GM23338 (cell line): ENCODE data around the gene JAK2. TPM values are rescaled to one million over a fixed set of nuclear protein-coding genes. Genes with fewer than 3 reads are reported as not detected.

ENCODE experiments used
- ATAC-seq: fragments of 200-7000 bp; cut with Tn5 transposase; 3 replicates; pipeline ENCODE4 v1.9.1; 2020
- DNase-seq: peaks from one replicate; pipeline ENCODE4 v3.0.0-alpha.2; 2015; ENCODE audit warnings: low spot score
- H2AFZ ChIP-seq: fragments of 200-600 bp; sonication (generic); 2 replicates; pipeline ENCODE4 v1.8.0; 2016; ENCODE audit warnings: antibody characterized with exemption, mild to moderate bottlenecking, moderate library complexity
- H3F3A ChIP-seq: fragments of 200-600 bp; sonication (generic); replicated peaks from 2 replicates; pipeline ENCODE4 v1.8.0; 2017; ENCODE audit warnings: antibody characterized with exemption, mixed run types, low read depth
- H3K27ac ChIP-seq: fragments of 200-600 bp; sonication (generic); 2 replicates; pipeline ENCODE4 v1.6.1; 2016; ENCODE audit warnings: low read depth
- H3K27me3 ChIP-seq: fragments of 200-600 bp; sonication (generic); 2 replicates; pipeline ENCODE4 v1.8.0; 2016; ENCODE audit warnings: mild to moderate bottlenecking, mixed run types, moderate library complexity; ENCODE audit not compliant: insufficient read depth
- H3K36me3 ChIP-seq: fragments of 200-600 bp; sonication (generic); 2 replicates; pipeline ENCODE4 v1.8.0; 2016; ENCODE audit warnings: mild to moderate bottlenecking; ENCODE audit not compliant: insufficient read depth
- H3K4me1 ChIP-seq: fragments of 200-600 bp; sonication (generic); 2 replicates; pipeline ENCODE4 v1.8.0; 2016; ENCODE audit warnings: mild to moderate bottlenecking, moderate library complexity; ENCODE audit not compliant: insufficient read depth
- H3K4me2 ChIP-seq: fragments of 200-600 bp; sonication (generic); 2 replicates; pipeline ENCODE4 v1.7.1; 2017; ENCODE audit warnings: mixed run types
- H3K4me3 ChIP-seq: fragments of 200-600 bp; sonication (generic); 2 replicates; pipeline ENCODE4 v1.6.1; 2016; ENCODE audit warnings: mixed run types
- H3K79me2 ChIP-seq: fragments of 200-600 bp; sonication (generic); replicated peaks from 2 replicates; pipeline ENCODE4 v1.8.0; 2017; ENCODE audit warnings: mild to moderate bottlenecking; ENCODE audit not compliant: insufficient read depth
- H3K9me2 ChIP-seq: fragments of 200-600 bp; sonication (generic); 2 replicates; pipeline ENCODE4 v1.8.0; 2017; ENCODE audit not compliant: insufficient read depth
- H4K20me1 ChIP-seq: fragments of 200-600 bp; sonication (generic); replicated peaks from 2 replicates; pipeline ENCODE4 v1.8.0; 2017; ENCODE audit warnings: mild to moderate bottlenecking; ENCODE audit not compliant: insufficient read depth
- H3K27ac Mint-ChIP-seq: 2 replicates; pipeline ENCODE4 v1.8.0; 2020; ENCODE audit warnings: inconsistent platforms, mild to moderate bottlenecking, moderate library complexity, mixed read lengths
- H3K27me3 Mint-ChIP-seq: 3 replicates; pipeline ENCODE4 v1.8.0; 2022; ENCODE audit warnings: low read depth, mild to moderate bottlenecking, moderate library complexity, mixed read lengths, inconsistent platforms; ENCODE audit not compliant: insufficient read depth, poor library complexity
- H3K36me3 Mint-ChIP-seq: 3 replicates; pipeline ENCODE4 v1.8.0; 2021; ENCODE audit warnings: low read depth, mild to moderate bottlenecking, inconsistent platforms, moderate library complexity, mixed read lengths
- H3K4me1 Mint-ChIP-seq: 3 replicates; pipeline ENCODE4 v1.8.0; 2020; ENCODE audit warnings: mild to moderate bottlenecking, inconsistent platforms, mixed read lengths
- H3K4me3 Mint-ChIP-seq: 3 replicates; pipeline ENCODE4 v1.8.0; 2021; ENCODE audit warnings: moderate library complexity, mild to moderate bottlenecking, inconsistent platforms, mixed read lengths
- H3K9me3 Mint-ChIP-seq: 3 replicates; pipeline ENCODE4 v1.8.0; 2020; ENCODE audit warnings: moderate library complexity, mild to moderate bottlenecking, inconsistent platforms, mixed read lengths
- CREB1 ChIP-seq: fragments of 250-450 bp; sonication (Bioruptor Pico); IDR thresholded peaks from 2 replicates; pipeline ENCODE4 v1.5.0; 2020; ENCODE audit warnings: low read depth, mild to moderate bottlenecking, moderate library complexity
- ETS1 ChIP-seq: IDR thresholded peaks from 2 replicates; pipeline ENCODE4 v1.6.1; 2016; ENCODE audit warnings: antibody characterized with exemption
- EZH2 ChIP-seq: fragments of 200-600 bp; sonication (generic); IDR thresholded peaks from one replicate; pipeline ENCODE4 v1.8.0; 2017; ENCODE audit warnings: antibody characterized with exemption, mild to moderate bottlenecking, low read depth; ENCODE audit not compliant: unreplicated experiment
- EZH2phosphoT487 ChIP-seq: fragments of 200-600 bp; sonication (generic); IDR thresholded peaks from one replicate; pipeline ENCODE4 v1.8.1; 2018; ENCODE audit warnings: antibody characterized with exemption; ENCODE audit not compliant: unreplicated experiment
- JUNB ChIP-seq: IDR thresholded peaks from one replicate; pipeline ENCODE4 v1.6.1; 2016; ENCODE audit warnings: antibody characterized with exemption; ENCODE audit not compliant: unreplicated experiment
- NANOG ChIP-seq: IDR thresholded peaks from 2 replicates; pipeline ENCODE4 v1.6.1; 2016; ENCODE audit warnings: antibody characterized with exemption, borderline replicate concordance
- POLR2AphosphoS5 ChIP-seq: IDR thresholded peaks from 2 replicates; pipeline ENCODE4 v1.6.1; 2016; ENCODE audit warnings: antibody characterized with exemption, low read depth
- STAT1 ChIP-seq: IDR thresholded peaks from one replicate; pipeline ENCODE4 v1.6.1; 2016; ENCODE audit warnings: antibody characterized with exemption; ENCODE audit not compliant: unreplicated experiment
- ZNF114 ChIP-seq: fragments of 250-450 bp; sonication (Bioruptor Pico); IDR thresholded peaks from 2 replicates; pipeline ENCODE4 v1.5.0; 2020; ENCODE audit warnings: mild to moderate bottlenecking, moderate library complexity
- ZNF331 ChIP-seq: fragments of 250-450 bp; sonication (Bioruptor Pico); IDR thresholded peaks from 2 replicates; pipeline ENCODE4 v1.5.0; 2020; ENCODE audit warnings: low read depth, mild to moderate bottlenecking, moderate library complexity
- ZNF462 ChIP-seq: fragments of 250-450 bp; sonication (Bioruptor Pico); IDR thresholded peaks from 2 replicates; pipeline ENCODE4 v1.5.0; 2020; ENCODE audit warnings: mild to moderate bottlenecking, moderate library complexity
- polyA plus RNA-seq: library from polyadenylated mRNA; unstranded; fragments of >200 nt; fragmentation: Nextera tagmentation; extraction: Ambion mirVana; gene quantifications from 2 replicates; pipeline ENCODE4 v1.2.1, GENCODE V29; 2016
- total RNA-seq: library from RNA; depleted of rRNA; stranded (reverse); fragments of >200 nt; shearing (Covaris generic); gene quantifications from 2 replicates; pipeline ENCODE4 v1.2.3, GENCODE V29; 2014

The JAK2 gene
- total and polyA plus RNA-seq, 2 experiments from 2014 or later, result 1.1 to 3.0 TPM

- DNase-seq (no peak), ATAC-seq (no peak)
- Histone ChIP-seq H3F3A (no peaks in the 10 kb centered on the region), H3K4me2 (no peak overlapping the region), H4K20me1 (no peaks in the 10 kb centered on the region), H2AFZ (no peak overlapping the region), H3K9me2 (no peaks in the 10 kb centered on the region), H3K27me3 (no peaks in the 10 kb centered on the region), H3K27ac (no peak overlapping the region), H3K36me3 (no peaks in the 10 kb centered on the region), H3K4me3 (no peak overlapping the region), H3K79me2 (no peaks in the 10 kb centered on the region), H3K4me1 (no peaks in the 10 kb centered on the region)
- H3K4me1 Mint-ChIP-seq, result no peaks in the 10 kb centered on the region
- no peaks in the 10 kb centered on the region for H3K36me3 Mint-ChIP-seq
- no peak overlapping the region for H3K27ac Mint-ChIP-seq
- H3K27me3 Mint-ChIP-seq, result no peaks in the 10 kb centered on the region
- TF ChIP-seq ZNF331 (CRISPR knock-in tag) (no peak), ETS1 (no peak), STAT1 (no peak), NANOG (no peak), EZH2 (no peak), EZH2phosphoT487 (no peak), ZNF462 (no peak), POLR2AphosphoS5 (no peak), CREB1 (no peak), JUNB (no peak), ZNF114 (CRISPR knock-in tag) (no peak)
- H3K4me3 Mint-ChIP-seq, result no peak overlapping the region
- H3K9me3 Mint-ChIP-seq, result no peaks in the 10 kb centered on the region
Measured at GRCh38 chr9:5089737-5090136, 104.7 kb downstream of the JAK2 start.
